Testis (tissue), 3 donors: Measurements from ENCODE around the gene NINL. TPM values are rescaled to one million over a fixed set of nuclear protein-coding genes. Genes with fewer than 3 reads are reported as not detected.
"Not testable (repeated sequence)": the region's sequence is repeated elsewhere in the genome, so short reads cannot be mapped to it uniquely, and the experiment has no call there.

ENCODE experiments used
- DNase-seq: peaks from one replicate; pipeline ENCODE4 v3.0.0-alpha.2; 2019
- H3K27ac ChIP-seq, 2 donors: fragments of 200-600 bp; sonication (generic); one replicate each; pipeline ENCODE4 v1.5.1; 2019
- H3K27me3 ChIP-seq: fragments of 200-600 bp; sonication (generic); one replicate; pipeline ENCODE4 v1.5.1; 2019
- H3K36me3 ChIP-seq: fragments of 200-600 bp; sonication (generic); one replicate; pipeline ENCODE4 v1.5.1; 2017; ENCODE audit warnings: low read depth; ENCODE audit errors: missing control alignments
- H3K4me1 ChIP-seq: fragments of 200-600 bp; sonication (generic); one replicate; pipeline ENCODE4 v1.5.1; 2019
- H3K4me3 ChIP-seq, 2 donors: fragments of 200-600 bp; sonication (generic); one replicate each; pipeline ENCODE4 v1.5.1; 2017 to 2019
- H3K9me3 ChIP-seq: fragments of 200-600 bp; sonication (generic); one replicate; pipeline ENCODE4 v1.5.1; 2017
- CTCF ChIP-seq, 3 experiments: fragments of 450-650 bp in 2 of 3; fragments of 200-600 bp in 1 of 3; sonication (generic) in 1 of 3; IDR thresholded peaks; one replicate each; pipeline ENCODE4 v1.5.1; 2016 to 2019; ENCODE audit warnings: antibody characterized with exemption in 3 of 3, mild to moderate bottlenecking in 2 of 3, moderate library complexity in 1 of 3
- POLR2A ChIP-seq: fragments of 450-650 bp; IDR thresholded peaks from one replicate; pipeline ENCODE4 v1.6.1; 2017; ENCODE audit warnings: antibody characterized with exemption, mild to moderate bottlenecking, moderate library complexity
- WGBS, 2 donors: methylation state at CpG; one replicate each; pipeline ENCODE4 v1.1.5; 2018; 5-methylcytosine and 5-hydroxymethylcytosine counted together
- intact Hi-C: fragments of 100-400 bp; cut with DNase I; formaldehyde crosslinking; loops from one replicate; pipeline ENCODE4 v1.15.1; 2023; ENCODE audit warnings: low total_unique reads
- polyA plus RNA-seq: library from polyadenylated mRNA; stranded (reverse); fragments of 350-450 nt; fragmentation: Illumina TruSeq; extraction: RNeasy Lipid Tissue Mini Kit (QIAGEN cat#74804); gene quantifications from one replicate; pipeline ENCODE4 v1.2.3, GENCODE V29; 2014; ENCODE audit warnings: low read depth, low replicate concordance; ENCODE audit not compliant: insufficient read depth
- total RNA-seq, 2 donors: library from RNA; depleted of rRNA; stranded (reverse); fragments of >200 nt; gene quantifications; one replicate each; pipeline ENCODE4 v1.2.3, GENCODE V29; 2016

NINL gene
- total and polyA plus RNA-seq, 3 donors from 2014 or later, result 17.9 to 33.4 (median 32.8) TPM

DNA sequence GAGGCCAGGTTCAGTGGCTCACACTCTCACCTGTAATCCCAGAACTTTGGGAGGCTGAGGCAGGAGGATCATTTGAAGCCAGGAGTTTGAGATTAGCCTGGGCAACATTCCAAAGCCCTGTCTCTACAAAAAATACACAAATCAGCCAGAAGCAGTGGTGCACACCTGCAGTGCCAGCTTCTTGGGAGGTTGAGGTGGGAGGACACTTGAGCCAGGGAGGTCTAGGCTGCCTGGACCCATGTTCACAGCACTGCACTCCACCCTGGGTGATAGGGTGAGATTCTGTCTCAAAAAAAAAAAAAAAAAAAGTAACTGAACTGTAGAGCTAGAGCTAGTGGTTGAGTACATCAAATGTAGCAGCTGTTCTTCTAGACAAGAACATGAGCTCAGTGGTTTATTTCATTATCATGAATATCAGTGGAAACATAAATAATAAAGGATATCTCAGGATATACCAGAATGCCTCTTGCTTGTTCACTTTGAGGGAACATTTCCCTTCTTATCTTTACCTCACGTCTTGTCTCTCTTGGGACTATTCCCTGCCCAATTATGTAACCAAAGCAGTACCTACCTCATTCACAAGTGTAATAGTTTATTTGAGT, 20.9 kb upstream of the NINL start:
- no peak overlapping the region for H3K4me3 ChIP-seq
- intact Hi-C loops, result no loop called here
- DNase-seq, result no peak
- TF ChIP-seq POLR2A, result no peak
- H3K4me1 ChIP-seq, result no peaks in the 10 kb centered on the region
- WGBS, 2 donors, result 37 to 43% methylated on average over 1 of the region's 1 CpG
- H3K9me3 ChIP-seq, result no peaks in the 10 kb centered on the region
- no peaks in the 10 kb centered on the region for H3K27me3 ChIP-seq
- no peak overlapping the region for H3K27ac ChIP-seq
- H3K36me3 ChIP-seq, result no peaks in the 10 kb centered on the region

DNA sequence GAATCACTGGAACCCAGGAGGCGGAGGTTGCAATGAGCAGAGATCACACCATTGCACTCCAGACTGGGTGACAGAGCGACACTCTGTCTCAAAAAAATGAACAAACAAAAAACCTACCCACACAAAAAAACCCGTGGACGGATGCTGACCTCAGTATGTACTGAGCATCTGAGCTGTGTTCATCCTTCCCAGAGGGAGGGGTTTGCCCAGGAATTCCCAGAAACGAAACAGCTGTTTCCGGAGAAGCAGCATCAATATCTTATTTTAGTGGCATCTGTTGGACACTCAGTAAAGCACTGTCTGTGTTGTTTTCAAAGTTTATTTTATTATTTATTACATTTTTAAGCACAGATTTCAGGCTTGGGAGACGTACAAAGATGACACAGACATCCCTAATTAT, 19.8 kb upstream of the NINL start:
- Histone ChIP-seq H3K36me3 (no peaks in the 10 kb centered on the region), H3K27me3 (no peaks in the 10 kb centered on the region), H3K9me3 (no peaks in the 10 kb centered on the region), H3K4me3 (no peak overlapping the region), H3K27ac (no peak overlapping the region), H3K4me1 (no peaks in the 10 kb centered on the region)
- intact Hi-C loops, result no loop called here
- DNase-seq, result no peak
- WGBS, 2 donors, result 78 to 81% methylated on average over 7 of the region's 7 CpGs
- TF ChIP-seq CTCF (IDR thresholded peaks at IDR 0.05) (no peak), POLR2A (no peak)

- Histone ChIP-seq H3K9me3 (no peaks in the 10 kb centered on the region), H3K27ac (no peak overlapping the region), H3K36me3 (no peaks in the 10 kb centered on the region), H3K4me3 (no peak overlapping the region), H3K4me1 (no peaks in the 10 kb centered on the region), H3K27me3 (no peaks in the 10 kb centered on the region)
- intact Hi-C loops, result no loop called here
- WGBS, 2 donors, result 88 to 92% methylated on average over 9 of the region's 9 CpGs
- TF ChIP-seq POLR2A, result no peak
- no peak for TF ChIP-seq CTCF (IDR thresholded peaks at IDR 0.05)
- DNase-seq, result no peak
These were observed 19.3 kb upstream of the NINL start for GRCh38 chr20:25604611-25605010.

GRCh38 chr20:25602914-25603309, 17.6 kb upstream of the NINL start:
- H3K4me1 ChIP-seq, H3K27ac ChIP-seq, H3K9me3 ChIP-seq, intact Hi-C loops, H3K36me3 ChIP-seq, H3K27me3 ChIP-seq, DNase-seq, H3K4me3 ChIP-seq: not testable (repeated sequence)
- 88 to 97% methylated on average over 5 to 9 of the region's 9 CpGs for WGBS, 2 donors

GRCh38 chr20:25602191-25602913, 17.0 kb upstream of the NINL start:
- H3K4me3 ChIP-seq, H3K4me1 ChIP-seq, DNase-seq, H3K27me3 ChIP-seq, H3K36me3 ChIP-seq, H3K9me3 ChIP-seq, intact Hi-C loops, H3K27ac ChIP-seq: not testable (repeated sequence)
- 88 to 90% methylated on average over 9 to 14 of the region's 39 CpGs for WGBS, 2 donors

GRCh38 chr20:25601659-25602058, 16.3 kb upstream of the NINL start:
- no peaks in the 10 kb centered on the region for H3K27me3 ChIP-seq
- H3K4me3 ChIP-seq, result no peak overlapping the region
- H3K4me1 ChIP-seq, result no peaks in the 10 kb centered on the region
- WGBS, 2 donors, result 85 to 90% methylated on average over 2 of the region's 2 CpGs
- no peaks in the 10 kb centered on the region for H3K36me3 ChIP-seq
- DNase-seq, result no peak
- intact Hi-C loops, result no loop called here
- H3K9me3 ChIP-seq, result no peaks in the 10 kb centered on the region
- no peak overlapping the region for H3K27ac ChIP-seq
- TF ChIP-seq POLR2A (no peak), CTCF (IDR thresholded peaks at IDR 0.05) (no peak)
